Kidney glomerular epithelial cell (primary cell): ENCODE data around the gene ADARB2.
"Not testable (repeated sequence)": the region's sequence is repeated elsewhere in the genome, so short reads cannot be mapped to it uniquely, and the experiment has no call there.

Experiments
- DNase-seq: peaks from one replicate; lab custom pipeline; 2025; lab: John Stamatoyannopoulos, UW

ADARB2 gene

DNA sequence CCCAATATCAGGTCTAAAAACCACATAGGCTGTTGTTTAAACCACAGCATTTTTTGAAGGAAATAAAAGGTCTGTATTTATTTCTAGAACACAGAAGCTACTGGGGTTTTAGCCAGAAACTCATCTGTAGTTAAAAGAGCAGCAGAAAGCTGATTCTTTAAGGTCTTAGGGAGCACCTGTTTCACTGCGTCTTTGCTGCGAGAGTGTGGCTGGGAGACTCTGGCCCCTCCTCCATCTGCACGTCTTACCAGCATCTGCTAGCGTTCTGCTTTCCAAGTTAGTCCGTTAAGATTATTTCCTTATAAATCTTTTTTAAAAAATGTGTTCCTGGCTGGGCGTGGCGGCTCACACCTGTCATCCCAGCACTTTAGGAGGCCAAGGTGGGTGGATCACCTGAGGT lies 95.9 kb downstream of the ADARB2 start:
- no peak for DNase-seq

DNA sequence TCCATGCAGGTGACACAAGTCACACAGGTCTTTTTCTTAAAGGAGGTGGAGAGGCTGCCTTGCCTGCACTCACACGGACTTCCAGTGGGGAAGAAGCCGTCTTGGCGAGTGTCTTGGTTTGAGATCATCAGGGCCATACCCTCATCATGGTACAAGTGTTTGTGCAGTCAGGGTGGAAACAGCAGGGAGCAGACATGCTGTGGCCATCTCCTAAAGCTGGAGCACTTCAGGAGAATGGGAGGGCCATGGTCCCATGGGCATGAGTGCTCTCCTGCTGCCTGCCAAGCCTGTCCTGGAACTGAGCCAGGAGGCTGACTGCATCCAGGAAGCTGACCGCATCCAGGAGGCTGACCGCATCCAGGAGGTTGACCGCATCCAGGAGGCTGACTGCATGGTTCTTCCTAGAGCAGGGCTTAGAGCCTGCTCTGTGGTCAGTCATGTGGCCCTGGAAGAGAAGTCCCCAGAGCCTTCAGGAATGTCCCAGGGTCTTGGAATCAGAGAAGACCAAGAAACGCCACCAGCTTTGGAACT lies 98.4 kb downstream of the ADARB2 start:
- DNase-seq = no peak

DNA sequence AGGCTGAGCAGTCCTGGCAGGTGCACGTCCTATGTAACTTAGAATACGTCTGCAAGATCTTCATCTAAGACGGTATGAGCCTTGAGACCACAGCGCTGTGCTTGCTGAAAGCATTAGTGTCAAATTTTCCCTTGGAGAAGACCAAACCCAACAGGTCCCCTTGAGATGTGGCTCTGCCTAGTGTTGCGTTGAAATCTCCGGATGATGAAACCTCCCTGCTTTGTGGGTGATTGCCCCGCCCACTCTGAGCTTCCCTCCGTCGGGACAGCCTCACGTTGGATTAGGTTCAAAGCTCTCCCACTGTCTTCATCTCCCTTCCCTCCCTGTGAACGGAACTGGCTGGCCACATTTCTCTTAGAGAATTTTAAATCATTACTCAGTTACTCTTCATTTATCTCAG lies 102.0 kb downstream of the ADARB2 start:
- no peak for DNase-seq

DNA sequence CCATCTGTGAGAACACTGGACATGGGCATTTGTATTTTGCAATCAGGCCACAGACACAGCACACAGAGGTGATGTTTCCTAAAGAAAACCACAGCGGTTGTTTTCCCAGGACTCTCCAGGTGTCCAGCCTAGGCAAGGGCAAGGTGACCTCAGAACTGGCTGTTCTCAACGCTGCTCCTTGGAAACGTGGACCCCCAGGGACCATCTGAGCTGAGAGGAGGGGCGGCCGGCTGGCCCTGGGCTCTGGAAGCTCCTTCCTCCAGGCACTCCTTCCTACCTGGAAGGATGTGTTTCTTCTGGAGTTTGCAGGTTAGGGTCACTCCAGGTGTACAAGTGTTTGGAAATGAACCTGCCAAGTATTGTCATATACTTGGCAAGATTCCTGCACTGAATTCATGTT lies 103.1 kb downstream of the ADARB2 start:
- no peak for DNase-seq

DNA sequence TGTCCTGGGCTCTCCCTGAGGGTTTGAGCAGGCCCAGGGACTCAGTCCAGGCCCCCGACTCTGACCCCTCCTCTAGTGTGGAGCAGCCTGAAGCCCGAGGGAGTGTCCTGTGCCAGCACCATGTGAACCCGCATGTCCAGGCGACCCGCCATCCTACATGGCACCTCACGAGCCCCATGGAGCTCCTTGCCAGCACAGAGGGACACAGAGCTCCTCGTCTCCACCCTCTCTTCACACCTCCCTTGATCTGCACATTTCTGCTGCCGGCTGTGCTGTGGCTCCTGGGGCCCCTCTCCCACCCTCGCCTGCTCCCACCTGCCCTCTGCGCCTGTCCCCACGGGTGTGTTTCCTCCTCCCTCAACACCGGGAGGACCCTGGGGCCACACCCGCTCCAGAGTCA lies 103.5 kb downstream of the ADARB2 start:
- no peak for DNase-seq

DNA sequence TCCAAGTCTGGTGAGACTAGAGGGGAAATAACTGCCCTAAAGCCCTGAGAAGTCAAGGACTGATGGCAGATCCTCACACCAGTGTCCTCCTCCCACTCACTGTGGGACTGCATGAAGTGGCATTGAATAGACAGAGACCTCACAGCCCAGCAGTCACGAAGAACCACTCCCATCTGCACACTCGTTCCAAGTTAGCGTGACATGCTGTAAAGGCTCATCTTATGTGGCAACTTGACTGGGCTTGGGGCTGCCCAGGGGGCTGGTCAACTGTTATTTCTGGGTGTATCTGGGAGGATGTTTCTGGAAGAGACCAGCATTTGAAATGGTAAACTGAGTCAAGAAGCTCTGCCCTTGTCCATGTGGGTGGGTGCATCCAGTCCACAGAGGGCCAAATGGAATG lies 104.7 kb downstream of the ADARB2 start:
- DNase-seq = no peak

DNA sequence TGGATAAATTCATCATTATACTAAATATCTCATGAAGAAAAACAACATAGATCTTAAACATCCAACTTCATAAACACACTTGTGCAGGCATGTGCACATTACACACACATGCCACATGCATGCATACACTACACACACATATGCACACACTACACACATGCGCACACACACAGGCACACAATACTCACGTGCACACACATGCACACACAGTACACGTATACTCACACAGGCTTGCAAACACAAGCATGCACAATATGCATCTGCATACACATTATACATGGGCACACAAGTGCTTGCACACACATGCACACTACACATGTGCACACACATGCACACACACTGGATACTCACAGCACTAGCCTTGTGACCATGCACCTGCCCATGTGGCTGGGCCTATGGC lies 105.2 kb downstream of the ADARB2 start:
- DNase-seq = no peak

DNA sequence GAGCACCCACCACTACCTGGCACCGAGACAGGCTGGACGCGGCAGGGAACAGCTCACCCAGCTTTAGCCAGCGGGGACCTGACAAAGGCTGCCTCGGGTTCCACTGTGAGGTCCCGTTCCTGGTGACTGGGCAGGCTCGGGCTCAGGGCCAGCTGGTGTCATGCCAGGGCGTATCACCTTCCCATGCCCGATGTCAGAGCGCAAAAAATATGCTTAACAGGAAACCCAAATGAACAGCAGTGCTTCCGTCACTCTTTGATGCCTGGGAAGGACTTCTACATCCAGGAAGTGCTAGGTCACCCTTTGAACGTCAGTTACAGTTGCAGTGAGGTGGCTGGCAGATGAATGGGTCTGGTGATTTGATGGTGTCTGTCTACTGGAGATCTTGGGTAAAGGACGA lies 106.0 kb downstream of the ADARB2 start:
- no peak for DNase-seq

DNA sequence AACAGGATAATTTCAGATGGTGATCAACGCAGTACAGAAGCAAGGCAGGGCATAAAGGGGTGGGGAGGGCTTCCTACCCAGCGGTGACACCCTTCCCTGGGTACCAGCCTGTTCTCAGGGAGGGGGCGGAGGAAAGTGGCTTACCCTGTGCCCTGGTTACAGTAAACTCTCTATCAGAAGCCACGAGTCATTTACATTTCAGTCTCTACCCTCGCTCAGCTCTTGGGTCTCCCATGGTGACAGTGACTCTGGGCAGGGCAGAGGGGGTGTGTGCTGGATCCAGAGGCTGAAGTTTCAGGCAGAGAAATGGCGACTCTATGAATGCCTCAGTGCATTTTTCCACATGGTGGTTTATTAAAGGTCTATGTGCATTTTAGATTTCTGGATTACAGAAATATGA lies 107.0 kb downstream of the ADARB2 start:
- DNase-seq = no peak

DNA sequence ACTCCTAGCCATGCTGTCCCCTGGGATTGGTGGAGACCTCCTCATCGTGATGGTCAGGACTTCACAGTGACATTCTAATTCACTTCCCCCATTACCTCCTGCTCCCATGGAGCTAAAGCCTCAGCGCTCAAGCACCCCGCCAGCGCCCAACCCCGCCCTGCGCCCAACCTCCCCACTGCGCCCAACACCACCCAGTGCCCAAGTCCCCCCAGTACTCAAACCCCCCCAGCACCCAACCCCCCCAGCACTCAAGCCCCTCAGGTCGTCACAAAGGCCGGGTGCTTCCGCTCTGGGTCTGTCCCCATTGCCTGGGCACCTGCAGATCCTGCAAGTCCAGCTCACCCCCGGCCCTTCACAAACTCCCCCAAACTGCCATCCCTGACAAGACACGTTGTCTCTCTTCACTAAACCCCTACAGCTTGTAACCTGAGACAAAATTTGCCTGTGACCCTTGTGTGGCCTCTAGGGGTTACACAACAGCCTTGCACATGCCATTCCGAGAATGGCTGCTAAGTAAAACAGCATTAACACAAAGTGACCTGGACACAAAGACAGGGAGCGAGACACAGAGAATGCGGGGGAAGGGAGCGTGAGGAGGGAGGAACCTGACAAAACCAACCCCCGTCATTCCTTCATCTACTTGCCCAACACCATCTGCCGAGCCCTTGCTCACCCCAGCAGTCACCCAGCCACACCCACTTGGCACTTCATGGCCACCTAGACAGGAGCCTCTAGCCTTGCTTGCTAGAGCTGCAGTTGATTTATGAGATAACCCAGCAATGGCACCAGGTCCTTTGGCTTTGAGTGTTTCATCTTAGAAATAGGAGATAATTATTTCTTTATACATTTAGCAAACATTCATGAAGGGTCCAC lies 107.8 kb downstream of the ADARB2 start:
- DNase-seq = no peak

DNA sequence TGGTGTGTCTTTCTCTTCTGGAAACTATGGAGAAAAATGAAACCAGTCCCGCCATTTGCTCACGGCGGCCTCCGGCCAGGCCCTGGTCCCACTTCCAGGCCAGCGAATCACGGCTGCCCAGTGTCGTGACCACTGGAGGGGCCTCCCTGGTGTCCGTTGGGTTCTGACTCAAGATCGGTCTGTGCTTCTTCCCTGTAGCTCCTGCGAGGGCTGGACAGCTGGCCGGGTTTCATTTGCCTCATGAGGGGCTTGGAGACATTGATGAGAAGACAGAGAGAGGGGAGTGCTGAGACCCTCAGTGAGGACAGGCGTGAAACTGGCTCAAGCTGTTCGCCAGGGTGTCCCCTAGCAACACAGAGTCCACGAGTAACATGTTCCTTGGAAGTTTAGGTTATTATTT lies 108.6 kb downstream of the ADARB2 start:
- no peak for DNase-seq

DNA sequence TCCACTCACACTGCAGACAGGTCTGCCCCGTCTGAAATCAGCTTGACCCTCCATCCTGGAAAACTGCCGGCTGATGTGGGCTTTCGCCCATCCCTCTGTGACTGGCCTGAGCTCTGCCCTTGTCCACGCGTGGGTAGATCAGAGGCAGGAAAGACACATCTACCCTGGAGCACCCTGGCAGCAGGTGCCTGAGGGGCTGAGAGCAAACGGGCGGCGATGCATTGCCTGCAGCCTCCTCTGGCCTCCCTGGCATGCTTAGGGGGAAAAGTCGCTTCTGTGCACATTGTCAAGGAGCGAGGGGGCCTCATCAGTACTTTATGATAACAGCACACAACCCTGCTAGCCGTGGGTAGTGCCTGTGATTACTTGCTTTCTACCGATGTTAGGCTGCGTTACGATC lies 109.4 kb downstream of the ADARB2 start:
- no peak for DNase-seq

DNA sequence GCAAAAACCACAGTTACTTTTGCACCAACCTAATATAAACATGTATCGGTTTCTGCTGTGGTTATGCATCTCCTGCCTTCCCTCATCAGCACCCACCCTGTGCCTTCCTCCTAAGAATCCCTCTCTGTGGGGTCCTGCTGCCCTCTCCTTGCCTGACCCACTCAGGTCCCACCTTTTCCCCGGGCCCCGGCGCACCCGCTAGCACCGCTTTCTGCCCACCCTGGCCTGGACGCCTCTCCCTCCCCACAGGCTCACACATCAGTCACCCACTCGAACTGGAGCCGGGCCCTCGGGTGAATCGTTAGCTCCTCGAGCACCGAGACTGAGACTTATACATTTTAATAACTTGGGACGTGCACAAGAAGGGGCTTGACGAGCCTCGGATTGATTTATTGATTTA lies 110.5 kb downstream of the ADARB2 start:
- DNase-seq = no peak

DNA sequence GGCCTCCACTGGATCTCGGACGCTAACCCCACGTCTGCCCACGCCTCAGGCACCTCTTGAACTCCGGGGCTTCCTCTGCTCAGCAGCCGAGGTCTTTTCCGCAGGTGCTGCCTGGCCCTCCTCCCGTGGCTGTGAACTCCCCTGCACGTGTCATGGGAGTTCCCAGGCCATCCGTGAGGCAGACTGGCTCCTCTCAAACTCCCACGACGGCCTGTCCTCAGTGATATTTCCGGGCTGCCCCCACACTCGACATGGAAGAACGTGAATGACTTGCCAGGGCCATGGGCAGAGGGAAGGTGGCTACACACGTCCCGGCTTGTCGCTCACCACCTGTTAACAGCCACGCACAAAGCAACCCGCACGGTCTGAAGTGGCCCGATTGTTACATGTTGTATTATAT lies 110.9 kb downstream of the ADARB2 start:
- DNase-seq = no peak

DNA sequence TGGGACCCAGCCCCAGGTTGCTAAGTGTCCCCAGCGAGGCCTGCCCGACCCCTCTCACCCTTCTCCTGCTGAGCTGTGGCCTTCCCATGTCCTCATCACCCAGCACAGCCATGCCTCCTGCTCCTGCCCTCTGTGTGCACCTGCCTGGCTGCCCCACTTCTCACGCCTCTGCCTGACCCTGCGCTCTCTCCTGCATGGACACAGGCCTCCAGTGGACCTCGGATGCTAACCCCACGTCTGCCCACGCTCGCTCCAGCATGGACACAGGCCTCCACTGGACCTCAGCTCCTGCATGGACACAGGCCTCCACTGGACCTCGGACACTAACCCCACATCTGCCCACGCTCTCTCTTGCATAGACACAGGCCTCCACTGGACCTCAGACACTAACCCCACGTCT lies 111.6 kb downstream of the ADARB2 start:
- no peak for DNase-seq

DNA sequence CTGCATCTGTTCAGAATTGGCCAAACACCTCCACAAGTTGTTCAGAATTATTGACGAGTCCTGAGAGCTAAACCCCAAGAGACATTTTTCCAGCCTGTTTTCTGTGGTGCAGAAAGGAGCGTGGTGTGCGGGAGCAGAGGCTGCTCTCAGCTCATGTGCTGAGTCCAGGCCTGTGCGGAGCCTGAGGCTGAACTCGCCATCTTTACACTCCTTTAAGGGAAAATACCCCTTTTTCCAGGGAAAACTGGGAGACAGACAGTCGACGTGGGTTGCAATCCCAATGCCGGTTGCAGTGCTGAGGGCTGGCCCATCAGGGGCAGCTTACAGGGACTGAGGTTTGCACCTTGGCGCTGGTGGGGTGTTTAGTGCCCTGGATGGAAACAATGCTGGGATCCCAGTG lies 112.2 kb downstream of the ADARB2 start:
- DNase-seq = no peak

DNA sequence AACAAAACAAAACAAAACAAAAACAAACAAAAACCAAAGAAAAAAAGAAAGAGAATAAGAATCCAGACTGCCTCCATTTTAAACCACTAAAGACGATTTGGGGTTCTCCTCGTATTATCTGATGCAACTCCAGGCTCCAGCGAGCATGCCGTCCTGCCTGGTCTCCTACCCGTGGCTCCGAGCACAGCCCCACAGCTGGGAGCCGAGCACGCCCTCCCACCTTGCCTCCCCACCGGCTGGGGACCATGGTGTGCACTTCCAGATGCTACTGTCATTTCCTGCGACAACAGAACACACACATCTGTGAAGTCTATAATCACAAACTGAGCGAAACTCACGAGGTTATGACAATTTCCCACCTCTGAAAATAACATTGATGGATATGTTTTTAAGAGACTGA lies 113.1 kb downstream of the ADARB2 start:
- DNase-seq = no peak

DNA sequence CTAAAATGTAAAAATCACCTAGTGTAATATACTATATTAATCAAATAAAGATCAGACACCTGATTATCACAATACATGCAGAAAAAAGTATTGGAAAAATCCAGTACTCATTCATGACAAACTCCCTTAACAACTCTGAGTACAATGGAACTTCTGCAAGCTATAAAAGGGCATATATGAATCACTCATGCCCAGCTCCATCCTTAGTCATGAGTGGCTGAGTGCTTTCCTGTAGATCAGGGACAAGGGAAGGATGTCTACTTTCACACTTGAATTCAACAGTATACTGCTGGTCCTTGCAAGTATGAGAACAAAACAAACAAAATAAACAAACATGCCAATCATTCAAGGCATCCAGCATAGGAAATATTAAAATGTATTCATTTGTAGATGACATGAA lies 116.5 kb downstream of the ADARB2 start:
- no peak for DNase-seq

DNA sequence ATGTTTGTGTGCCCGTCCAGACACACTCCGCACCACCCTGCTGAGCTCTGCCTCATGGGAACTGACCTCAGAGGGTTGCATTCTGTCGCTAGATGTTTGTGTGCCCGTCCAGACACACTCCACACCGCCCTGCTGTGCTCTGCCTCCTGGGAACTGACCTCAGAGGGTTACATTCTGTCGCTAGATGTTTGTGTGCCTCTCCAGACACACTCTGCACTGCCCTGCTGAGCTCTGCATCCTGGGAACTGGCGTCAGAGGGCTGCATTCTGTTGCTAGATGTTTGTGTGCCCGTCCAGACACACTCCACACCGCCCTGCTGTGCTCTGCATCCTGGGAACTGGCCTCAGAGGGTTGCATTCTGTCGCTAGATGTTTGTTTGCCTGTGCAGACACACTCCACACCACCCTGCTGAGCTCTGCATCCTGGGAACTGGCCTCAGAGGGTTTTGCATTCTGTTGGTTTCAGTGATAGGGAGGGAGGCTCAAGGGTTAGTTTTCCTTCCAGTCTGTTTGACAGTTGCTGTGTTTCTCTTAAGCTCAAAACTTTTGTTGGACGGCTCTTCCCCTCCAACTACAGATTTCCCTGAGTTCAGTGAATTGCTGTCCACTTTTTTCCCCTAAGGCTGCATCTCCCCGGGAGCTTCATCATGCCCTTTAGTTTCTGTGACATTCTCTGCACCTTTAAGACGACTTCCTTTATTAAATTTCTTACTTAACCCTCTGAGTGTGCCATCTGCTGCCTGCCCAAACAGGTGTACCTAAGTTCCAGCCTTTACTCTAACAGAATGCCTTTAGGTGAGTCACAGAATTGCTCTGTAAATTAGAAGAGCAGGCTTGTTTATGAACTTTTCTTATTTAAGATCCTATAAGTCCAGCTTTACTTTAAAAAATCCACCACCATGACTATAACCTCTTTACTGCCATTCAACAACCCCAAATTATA lies 119.7 kb downstream of the ADARB2 start:
- not testable (repeated sequence) for DNase-seq

DNA sequence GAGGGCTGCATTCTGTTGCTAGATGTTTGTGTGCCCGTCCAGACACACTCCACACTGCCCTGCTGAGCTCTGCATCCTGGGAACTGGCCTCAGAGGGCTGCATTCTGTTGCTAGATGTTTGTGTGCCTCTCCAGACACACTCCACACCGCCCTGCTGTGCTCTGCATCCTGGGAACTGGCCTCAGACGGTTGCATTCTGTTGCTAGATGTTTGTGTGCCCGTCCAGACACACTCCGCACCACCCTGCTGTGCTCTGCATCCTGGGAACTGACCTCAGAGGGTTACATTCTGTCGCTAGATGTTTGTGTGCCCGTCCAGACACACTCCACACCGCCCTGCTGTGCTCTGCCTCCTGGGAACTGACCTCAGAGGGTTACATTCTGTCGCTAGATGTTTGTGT lies 120.6 kb downstream of the ADARB2 start:
- DNase-seq = not testable (repeated sequence)

DNA sequence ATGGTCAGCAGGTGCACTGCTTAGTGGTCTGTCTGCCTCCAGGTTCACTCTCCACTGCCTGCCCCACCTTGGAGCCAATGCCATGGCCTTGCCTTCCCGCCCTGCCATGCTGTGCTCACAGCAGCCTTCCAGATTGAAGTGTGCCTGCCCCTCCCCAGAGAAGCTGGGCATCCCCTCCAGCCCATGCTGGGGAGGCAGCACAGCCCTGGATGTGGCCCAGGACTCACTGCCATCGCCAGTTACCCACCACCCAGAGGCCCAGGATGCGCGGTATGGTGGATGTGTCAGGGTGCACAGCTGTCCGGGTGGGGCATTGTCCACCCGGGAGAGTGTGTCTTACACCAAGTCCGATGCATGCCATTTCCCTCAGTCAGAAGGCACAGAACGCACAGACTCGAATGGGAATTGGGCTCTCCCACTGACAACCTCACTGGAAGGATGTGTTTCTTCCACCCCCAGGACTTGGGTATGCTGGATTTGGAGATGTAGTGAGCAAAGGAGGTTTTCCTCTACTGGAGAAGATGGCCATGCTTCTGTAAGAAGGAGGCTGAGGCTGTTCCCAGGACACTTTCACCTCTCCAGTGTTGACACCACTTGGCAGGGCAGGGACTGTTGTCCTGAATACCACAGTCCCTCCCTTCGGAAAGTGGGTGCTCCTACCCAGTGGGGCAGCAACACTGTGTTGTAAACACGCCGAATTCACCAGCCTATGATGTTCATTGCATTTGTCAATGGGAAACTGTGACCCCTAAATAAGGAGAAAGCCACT lies 122.0 kb downstream of the ADARB2 start:
- DNase-seq = no peak

DNA sequence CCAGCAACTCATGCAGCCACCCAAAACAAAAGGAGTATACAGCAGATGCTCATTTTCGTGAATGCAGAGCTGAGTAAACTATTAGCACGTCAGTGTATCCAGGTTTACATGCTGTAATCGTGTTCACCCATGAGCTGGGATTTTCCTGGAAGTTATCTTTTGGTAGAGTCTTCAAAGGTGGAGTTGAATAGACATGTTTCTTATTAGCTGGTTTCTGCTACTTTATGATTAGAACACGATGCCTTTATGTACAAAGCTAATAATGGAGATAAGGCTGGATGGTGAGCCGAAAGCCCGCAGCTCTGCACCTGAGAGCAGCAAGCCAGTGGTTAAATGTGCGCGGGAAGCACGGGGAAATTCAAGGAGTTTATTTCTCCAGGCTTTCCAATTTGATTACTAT lies 123.8 kb downstream of the ADARB2 start:
- DNase-seq = no peak
